HG03457 (cell line): ENCODE data around the gene GABBR2.

Source experiments
- ATAC-seq: cut with Tn5 transposase; IDR thresholded peaks from one replicate; pipeline ENCODE4 v1.9.1; 2021; ENCODE audit warnings: moderate number of reproducible peaks; ENCODE audit not compliant: unreplicated experiment

Gene GABBR2

GRCh38 chr9:98381311-98382103, 327.2 kb downstream of the GABBR2 start:
- no peak for ATAC-seq

- ATAC-seq = no peak
These were observed 328.6 kb downstream of the GABBR2 start for GRCh38 chr9:98380065-98380681.

GRCh38 chr9:98379572-98379971, 329.2 kb downstream of the GABBR2 start:
- ATAC-seq = no peak

- ATAC-seq = no peak
These were observed 329.9 kb downstream of the GABBR2 start for GRCh38 chr9:98378794-98379193.

GRCh38 chr9:98378206-98378780, 330.4 kb downstream of the GABBR2 start:
- no peak for ATAC-seq

GRCh38 chr9:98375138-98375726, 333.5 kb downstream of the GABBR2 start:
- ATAC-seq = no peak

- no peak for ATAC-seq
These were observed 334.2 kb downstream of the GABBR2 start for GRCh38 chr9:98374385-98375051.

GRCh38 chr9:98373609-98374008, 335.1 kb downstream of the GABBR2 start:
- no peak for ATAC-seq

GRCh38 chr9:98372077-98372836, 336.5 kb downstream of the GABBR2 start:
- ATAC-seq = no peak

- no peak for ATAC-seq
These were observed 337.8 kb downstream of the GABBR2 start for GRCh38 chr9:98370976-98371315.

- no peak for ATAC-seq
These were observed 338.3 kb downstream of the GABBR2 start for GRCh38 chr9:98370300-98370975.

GRCh38 chr9:98369896-98370295, 338.8 kb downstream of the GABBR2 start:
- ATAC-seq = no peak

GRCh38 chr9:98369471-98369870, 339.3 kb downstream of the GABBR2 start:
- ATAC-seq = no peak

- ATAC-seq = no peak
These were observed 339.7 kb downstream of the GABBR2 start for GRCh38 chr9:98369066-98369425.

- no peak for ATAC-seq
These were observed 340.2 kb downstream of the GABBR2 start for GRCh38 chr9:98368366-98369065.

GRCh38 chr9:98367923-98368322, 340.8 kb downstream of the GABBR2 start:
- no peak for ATAC-seq

GRCh38 chr9:98367371-98367900, 341.3 kb downstream of the GABBR2 start:
- no peak for ATAC-seq

- ATAC-seq = no peak
These were observed 343.0 kb downstream of the GABBR2 start for GRCh38 chr9:98365781-98366180.

- ATAC-seq = no peak
These were observed 343.5 kb downstream of the GABBR2 start for GRCh38 chr9:98365227-98365669.
